SU-DHL-6 (cell line): Measurements from ENCODE around the gene AQP1.

Source experiments
- H2AFZ ChIP-seq: fragments of 200-600 bp; sonication (generic); 2 replicates; pipeline ENCODE4 v1.6.1; 2014; ENCODE audit warnings: low read depth, mild to moderate bottlenecking, moderate library complexity, mixed read lengths, antibody characterized with exemption, low read length; ENCODE audit not compliant: severe bottlenecking
- H3F3A ChIP-seq: fragments of 200-600 bp; shearing (Covaris generic); 2 replicates; pipeline ENCODE4 v1.6.0; 2016; ENCODE audit warnings: antibody characterized with exemption, mild to moderate bottlenecking; ENCODE audit not compliant: insufficient read depth
- H3K27ac ChIP-seq: fragments of 200-600 bp; sonication (generic); 2 replicates; pipeline ENCODE4 v1.5.1; 2016; ENCODE audit warnings: low read depth, mild to moderate bottlenecking, low read length, moderate library complexity, mixed read lengths
- H3K27me3 ChIP-seq: fragments of 200-600 bp; sonication (generic), shearing (Covaris generic); 2 replicates; pipeline ENCODE4 v1.6.0; 2014; ENCODE audit warnings: mild to moderate bottlenecking, low read length
- H3K36me3 ChIP-seq: fragments of 200-600 bp; sonication (generic); 2 replicates; pipeline ENCODE4 v1.6.1; 2014; ENCODE audit warnings: mild to moderate bottlenecking, low read length, mixed read lengths
- H3K4me2 ChIP-seq: fragments of 300-600, 200-600 bp; shearing (Covaris generic), sonication (generic); 2 replicates; pipeline ENCODE4 v1.6.0; 2014; ENCODE audit warnings: low read length, low read depth, mild to moderate bottlenecking; ENCODE audit not compliant: poor library complexity, severe bottlenecking
- H3K4me3 ChIP-seq: fragments of 200-600 bp; sonication (generic); 2 replicates; pipeline ENCODE4 v1.5.1; 2014; ENCODE audit warnings: antibody characterized with exemption, low read length, mild to moderate bottlenecking, mixed read lengths; ENCODE audit not compliant: insufficient read depth, poor library complexity, severe bottlenecking
- H3K79me2 ChIP-seq: fragments of 200-600 bp; sonication (generic); 2 replicates; pipeline ENCODE4 v1.6.1; 2014; ENCODE audit warnings: mild to moderate bottlenecking, low read length, moderate library complexity; ENCODE audit not compliant: insufficient read depth
- H3K9ac ChIP-seq: fragments of 200-600 bp; sonication (generic); 2 replicates; pipeline ENCODE4 v1.7.0; 2014; ENCODE audit warnings: mild to moderate bottlenecking, low read length
- H3K9me2 ChIP-seq: fragments of 200-600 bp; sonication (generic); replicated peaks from 2 replicates; pipeline ENCODE4 v1.6.1; 2014; ENCODE audit warnings: low read length; ENCODE audit not compliant: insufficient read depth
- H3K9me3 ChIP-seq: fragments of 200-600 bp; sonication (generic); 2 replicates; pipeline ENCODE4 v1.6.1; 2014; ENCODE audit warnings: low read length, mixed read lengths; ENCODE audit not compliant: insufficient read depth
- H4K20me1 ChIP-seq: fragments of 200-600 bp; sonication (generic); 2 replicates; pipeline ENCODE4 v1.6.1; 2014; ENCODE audit warnings: low read depth, mild to moderate bottlenecking, antibody characterized with exemption, low read length, moderate library complexity, mixed read lengths
- CTCF ChIP-seq: fragments of 200-600 bp; sonication (generic); IDR thresholded peaks from one replicate; pipeline ENCODE4 v1.5.1; 2017; ENCODE audit warnings: antibody characterized with exemption, mild to moderate bottlenecking, low read length, moderate library complexity; ENCODE audit not compliant: insufficient read depth, poor library complexity, severe bottlenecking
- EZH2phosphoT487 ChIP-seq: fragments of 200-600 bp; sonication (generic), shearing (Covaris generic); conservative IDR thresholded peaks from 2 replicates; pipeline ENCODE4 v1.6.1; 2018; ENCODE audit warnings: mild to moderate bottlenecking, antibody characterized with exemption, low read length, moderate library complexity, mixed read lengths

The AQP1 gene

GRCh38 chr7:30923009-30923773 is 11.5 kb downstream of the AQP1 start:
- no peaks in the 10 kb centered on the region for H3F3A ChIP-seq
- no peaks in the 10 kb centered on the region for H3K36me3 ChIP-seq
- H4K20me1 ChIP-seq: no peaks in the 10 kb centered on the region
- H3K27ac ChIP-seq: no peak overlapping the region
- H3K4me3 ChIP-seq: no peak overlapping the region
- no peaks in the 10 kb centered on the region for H3K79me2 ChIP-seq
- H3K9ac ChIP-seq: no peak overlapping the region
- H3K27me3 ChIP-seq: no peaks in the 10 kb centered on the region
- no peaks in the 10 kb centered on the region for H3K9me3 ChIP-seq
- H3K9me2 ChIP-seq: no peaks in the 10 kb centered on the region
- TF ChIP-seq EZH2phosphoT487 (no peak), CTCF (no peak)
- H2AFZ ChIP-seq: no peak overlapping the region
- no peak overlapping the region for H3K4me2 ChIP-seq

- Histone ChIP-seq H3K9me2 (no peaks in the 10 kb centered on the region), H4K20me1 (no peaks in the 10 kb centered on the region), H3K4me3 (no peak overlapping the region), H3K4me2 (no peak overlapping the region), H3K9me3 (no peaks in the 10 kb centered on the region), H2AFZ (no peak overlapping the region), H3K79me2 (no peaks in the 10 kb centered on the region), H3K27me3 (no peaks in the 10 kb centered on the region), H3K36me3 (no peaks in the 10 kb centered on the region), H3K9ac (no peak overlapping the region), H3K27ac (no peak overlapping the region), H3F3A (no peaks in the 10 kb centered on the region)
- TF ChIP-seq CTCF: no peak
These were observed 12.2 kb downstream of the AQP1 start for GRCh38 chr7:30923774-30924413.

GRCh38 chr7:30924624-30925023 is 13.0 kb downstream of the AQP1 start:
- H2AFZ ChIP-seq: no peak overlapping the region
- no peaks in the 10 kb centered on the region for H3F3A ChIP-seq
- H3K9ac ChIP-seq: no peak overlapping the region
- H3K9me3 ChIP-seq: no peaks in the 10 kb centered on the region
- no peaks in the 10 kb centered on the region for H3K36me3 ChIP-seq
- TF ChIP-seq CTCF: no peak
- no peak for TF ChIP-seq EZH2phosphoT487
- no peaks in the 10 kb centered on the region for H3K27me3 ChIP-seq
- H3K27ac ChIP-seq: no peak overlapping the region
- H3K9me2 ChIP-seq: no peaks in the 10 kb centered on the region
- H3K4me2 ChIP-seq: no peak overlapping the region
- no peaks in the 10 kb centered on the region for H4K20me1 ChIP-seq
- no peak overlapping the region for H3K4me3 ChIP-seq
- H3K79me2 ChIP-seq: no peaks in the 10 kb centered on the region
